HG03342 (cell line): ENCODE data around the gene SH2D2A.

Experiments
- ATAC-seq: cut with Tn5 transposase; IDR thresholded peaks from one replicate; pipeline ENCODE4 v1.9.1; 2021; ENCODE audit warnings: mild to moderate bottlenecking, moderate library complexity; ENCODE audit not compliant: unreplicated experiment

The SH2D2A gene

GRCh38 chr1:156828400-156829124 is 11.9 kb upstream of the SH2D2A start:
- no peak for ATAC-seq

- ATAC-seq = no peak
These were observed 10.0 kb upstream of the SH2D2A start for GRCh38 chr1:156826630-156827029.

- no peak for ATAC-seq
These were observed 6.7 kb upstream of the SH2D2A start for GRCh38 chr1:156823210-156823790.

- ATAC-seq = no peak
These were observed 6.0 kb upstream of the SH2D2A start for GRCh38 chr1:156822680-156823079.

GRCh38 chr1:156821801-156822200 is 5.2 kb upstream of the SH2D2A start:
- ATAC-seq = no peak

GRCh38 chr1:156815961-156816422 is 656 bp downstream of the SH2D2A start:
- ATAC-seq = no peak

GRCh38 chr1:156815307-156815826 is 1.3 kb downstream of the SH2D2A start:
- no peak for ATAC-seq

- ATAC-seq = no peak
These were observed 1.9 kb downstream of the SH2D2A start for GRCh38 chr1:156814571-156815260.

GRCh38 chr1:156813750-156814570 is 2.7 kb downstream of the SH2D2A start:
- ATAC-seq = no peak

GRCh38 chr1:156813298-156813697 is 3.4 kb downstream of the SH2D2A start:
- ATAC-seq = no peak

GRCh38 chr1:156812293-156812990 is 4.2 kb downstream of the SH2D2A start:
- no peak for ATAC-seq

GRCh38 chr1:156811168-156811567 is 5.5 kb downstream of the SH2D2A start:
- no peak for ATAC-seq

- no peak for ATAC-seq
These were observed 6.8 kb downstream of the SH2D2A start for GRCh38 chr1:156809711-156810366.

- no peak for ATAC-seq
These were observed 7.4 kb downstream of the SH2D2A start for GRCh38 chr1:156809281-156809680.

GRCh38 chr1:156808186-156809030 is 8.2 kb downstream of the SH2D2A start:
- ATAC-seq = no peak

GRCh38 chr1:156807627-156808026 is 9.0 kb downstream of the SH2D2A start:
- no peak for ATAC-seq

- no peak for ATAC-seq
These were observed 9.9 kb downstream of the SH2D2A start for GRCh38 chr1:156806512-156807440.
